SK-N-SH treated with all-trans-retinoic acid at 6 μM for 48 hours (cell line): ENCODE data around the gene PLCD3.

Experiments used
- ATAC-seq: fragments of 200-7000 bp; cut with Tn5 transposase; 3 replicates; pipeline ENCODE4 v1.9.1; 2020; ENCODE audit warnings: mild to moderate bottlenecking, moderate library complexity
- ARNTL ChIP-seq: fragments of 450-650 bp; formaldehyde crosslinking; IDR thresholded peaks from 2 replicates; pipeline ENCODE4 v1.5.0; 2020; ENCODE audit warnings: low read depth, mild to moderate bottlenecking, moderate library complexity, borderline replicate concordance
- BACH2 ChIP-seq: fragments of 250-450 bp; sonication (Bioruptor Pico); IDR thresholded peaks from 2 replicates; pipeline ENCODE4 v1.9.0; 2021; ENCODE audit warnings: mild to moderate bottlenecking, borderline replicate concordance
- CSDC2 ChIP-seq: fragments of 250-450 bp; sonication (Bioruptor Pico); IDR thresholded peaks from 2 replicates; pipeline ENCODE4 v1.5.0; 2020; ENCODE audit warnings: mild to moderate bottlenecking, moderate library complexity
- CSRNP3 ChIP-seq: fragments of 250-450 bp; sonication (Bioruptor Pico); IDR thresholded peaks from 2 replicates; pipeline ENCODE4 v1.5.1; 2021; ENCODE audit warnings: mild to moderate bottlenecking, moderate library complexity
- ESRRG ChIP-seq: fragments of 250-450 bp; sonication (Bioruptor Pico); IDR thresholded peaks from 2 replicates; pipeline ENCODE4 v1.6.1; 2021; ENCODE audit warnings: mild to moderate bottlenecking
- ISL1 ChIP-seq: fragments of 250-450 bp; sonication (Bioruptor Pico); IDR thresholded peaks from 2 replicates; pipeline ENCODE4 v2.1.2; 2022; ENCODE audit warnings: mild to moderate bottlenecking, moderate library complexity
- OSR1 ChIP-seq: fragments of 250-450 bp; sonication (Bioruptor Pico); IDR thresholded peaks from 2 replicates; pipeline ENCODE4 v1.8.0; 2022; ENCODE audit warnings: moderate library complexity, mild to moderate bottlenecking, inconsistent platforms
- PATZ1 ChIP-seq: fragments of 250-450 bp; sonication (Bioruptor Pico); IDR thresholded peaks from 2 replicates; pipeline ENCODE4 v1.8.0; 2020; ENCODE audit warnings: mild to moderate bottlenecking, moderate library complexity, borderline replicate concordance
- POU6F1 ChIP-seq: fragments of 250-450 bp; sonication (Bioruptor Pico); IDR thresholded peaks from 2 replicates; pipeline ENCODE4 v1.8.0; 2021; ENCODE audit warnings: low read depth, mild to moderate bottlenecking, moderate library complexity, borderline replicate concordance
- RARB ChIP-seq: fragments of 250-450 bp; sonication (Bioruptor Pico); IDR thresholded peaks from 2 replicates; pipeline ENCODE4 v1.8.0; 2021; ENCODE audit warnings: mild to moderate bottlenecking, moderate library complexity
- SNAI2 ChIP-seq: fragments of 250-450 bp; sonication (Bioruptor Pico); IDR thresholded peaks from 2 replicates; pipeline ENCODE4 v1.5.0; 2020; ENCODE audit warnings: mild to moderate bottlenecking, moderate library complexity
- TOX ChIP-seq: fragments of 250-450 bp; sonication (Bioruptor Pico); IDR thresholded peaks from 2 replicates; pipeline ENCODE4 v1.8.0; 2021; ENCODE audit warnings: mild to moderate bottlenecking, moderate library complexity, borderline replicate concordance
- ZC3H10 ChIP-seq: fragments of 250-450 bp; sonication (Bioruptor Pico); IDR thresholded peaks from 2 replicates; pipeline ENCODE4 v1.5.1; 2021; ENCODE audit warnings: mild to moderate bottlenecking, moderate library complexity
- ZFP30 ChIP-seq: fragments of 450-650 bp; formaldehyde crosslinking; IDR thresholded peaks from 2 replicates; pipeline ENCODE4 v1.5.0; 2022; ENCODE audit warnings: mild to moderate bottlenecking, moderate library complexity
- ZNF565 ChIP-seq: fragments of 450-650 bp; formaldehyde crosslinking; conservative IDR thresholded peaks from 2 replicates; pipeline ENCODE4 v1.5.0; 2020; ENCODE audit warnings: low read depth, mild to moderate bottlenecking, moderate library complexity
- ZNF70 ChIP-seq: fragments of 450-650 bp; formaldehyde crosslinking; IDR thresholded peaks from 2 replicates; pipeline ENCODE4 v1.5.0; 2020; ENCODE audit warnings: mild to moderate bottlenecking, moderate library complexity
- ZNF8 ChIP-seq: fragments of 450-650 bp; formaldehyde crosslinking; IDR thresholded peaks from 2 replicates; pipeline ENCODE4 v1.5.0; 2020; ENCODE audit warnings: mild to moderate bottlenecking, moderate library complexity
- TF ChIP-seq, protein P1 (sequence below): fragments of 250-450 bp; sonication (Bioruptor Pico); IDR thresholded peaks from 2 replicates; pipeline ENCODE4 v1.5.1; 2020; ENCODE audit warnings: low read depth, mild to moderate bottlenecking, moderate library complexity
- TF ChIP-seq, protein P2 (sequence below): fragments of 250-450 bp; sonication (Bioruptor Pico); IDR thresholded peaks from 2 replicates; pipeline ENCODE4 v1.5.0; 2020; ENCODE audit warnings: mild to moderate bottlenecking, moderate library complexity

PLCD3 gene

DNA sequence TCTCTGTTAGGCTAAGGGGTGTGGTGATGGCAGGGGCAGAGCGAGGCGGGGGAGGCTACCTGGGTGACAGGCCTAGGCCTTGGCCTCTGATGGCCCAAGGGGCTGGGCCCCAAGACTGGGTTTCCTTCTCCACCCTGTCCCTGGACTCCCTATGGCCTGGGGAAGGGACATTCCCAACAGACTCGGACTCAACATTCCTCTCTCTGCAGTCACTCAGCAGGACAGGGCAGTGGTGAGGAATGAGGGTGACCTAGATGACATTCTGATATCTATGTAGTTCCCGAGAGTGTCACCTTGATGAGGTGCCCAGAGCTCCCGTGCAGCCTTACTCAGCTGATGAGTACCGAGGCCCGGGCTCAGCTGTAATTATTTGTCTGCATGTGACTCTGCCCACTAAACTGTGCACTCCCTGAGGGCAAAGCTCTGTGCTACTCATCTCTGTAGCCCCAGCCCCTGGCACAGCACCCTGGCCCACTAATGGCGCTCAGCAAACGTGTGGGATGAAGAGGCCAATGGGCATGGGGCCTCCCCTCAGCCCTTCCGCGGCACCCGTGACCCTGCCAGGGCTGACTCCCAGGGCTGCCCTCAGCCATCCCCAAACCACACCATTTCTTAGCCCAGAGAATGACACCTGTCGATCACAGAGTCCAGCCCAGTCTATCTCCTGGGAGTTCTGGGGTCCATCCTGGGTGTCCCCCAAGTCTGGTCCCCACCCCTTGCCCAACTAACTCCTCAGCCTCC, 2.2 kb downstream of the PLCD3 start (continued):
- TF ChIP-seq POU6F1 = no peak
- TF ChIP-seq RARB (CRISPR knock-in tag) = no peak
- TF ChIP-seq ZC3H10 (CRISPR knock-in tag) = no peak
- TF ChIP-seq ISL1 (CRISPR knock-in tag) = no peak
- TF ChIP-seq, all 23 proteins: peak for 0

GRCh38 chr17:45129426-45129939, 2.8 kb downstream of the PLCD3 start:
- ATAC-seq = no peak
- no peak for TF ChIP-seq OSR1
- TF ChIP-seq SNAI2 (CRISPR knock-in tag) = no peak
- TF ChIP-seq TOX = no peak
- TF ChIP-seq, protein P1, sequence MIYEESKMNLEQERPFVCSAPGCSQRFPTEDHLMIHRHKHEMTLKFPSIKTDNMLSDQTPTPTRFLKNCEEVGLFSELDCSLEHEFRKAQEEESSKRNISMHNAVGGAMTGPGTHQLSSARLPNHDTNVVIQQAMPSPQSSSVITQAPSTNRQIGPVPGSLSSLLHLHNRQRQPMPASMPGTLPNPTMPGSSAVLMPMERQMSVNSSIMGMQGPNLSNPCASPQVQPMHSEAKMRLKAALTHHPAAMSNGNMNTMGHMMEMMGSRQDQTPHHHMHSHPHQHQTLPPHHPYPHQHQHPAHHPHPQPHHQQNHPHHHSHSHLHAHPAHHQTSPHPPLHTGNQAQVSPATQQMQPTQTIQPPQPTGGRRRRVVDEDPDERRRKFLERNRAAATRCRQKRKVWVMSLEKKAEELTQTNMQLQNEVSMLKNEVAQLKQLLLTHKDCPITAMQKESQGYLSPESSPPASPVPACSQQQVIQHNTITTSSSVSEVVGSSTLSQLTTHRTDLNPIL (CRISPR knock-in tag) = no peak
- no peak for TF ChIP-seq ARNTL (CRISPR knock-in tag)
- TF ChIP-seq, protein P2, sequence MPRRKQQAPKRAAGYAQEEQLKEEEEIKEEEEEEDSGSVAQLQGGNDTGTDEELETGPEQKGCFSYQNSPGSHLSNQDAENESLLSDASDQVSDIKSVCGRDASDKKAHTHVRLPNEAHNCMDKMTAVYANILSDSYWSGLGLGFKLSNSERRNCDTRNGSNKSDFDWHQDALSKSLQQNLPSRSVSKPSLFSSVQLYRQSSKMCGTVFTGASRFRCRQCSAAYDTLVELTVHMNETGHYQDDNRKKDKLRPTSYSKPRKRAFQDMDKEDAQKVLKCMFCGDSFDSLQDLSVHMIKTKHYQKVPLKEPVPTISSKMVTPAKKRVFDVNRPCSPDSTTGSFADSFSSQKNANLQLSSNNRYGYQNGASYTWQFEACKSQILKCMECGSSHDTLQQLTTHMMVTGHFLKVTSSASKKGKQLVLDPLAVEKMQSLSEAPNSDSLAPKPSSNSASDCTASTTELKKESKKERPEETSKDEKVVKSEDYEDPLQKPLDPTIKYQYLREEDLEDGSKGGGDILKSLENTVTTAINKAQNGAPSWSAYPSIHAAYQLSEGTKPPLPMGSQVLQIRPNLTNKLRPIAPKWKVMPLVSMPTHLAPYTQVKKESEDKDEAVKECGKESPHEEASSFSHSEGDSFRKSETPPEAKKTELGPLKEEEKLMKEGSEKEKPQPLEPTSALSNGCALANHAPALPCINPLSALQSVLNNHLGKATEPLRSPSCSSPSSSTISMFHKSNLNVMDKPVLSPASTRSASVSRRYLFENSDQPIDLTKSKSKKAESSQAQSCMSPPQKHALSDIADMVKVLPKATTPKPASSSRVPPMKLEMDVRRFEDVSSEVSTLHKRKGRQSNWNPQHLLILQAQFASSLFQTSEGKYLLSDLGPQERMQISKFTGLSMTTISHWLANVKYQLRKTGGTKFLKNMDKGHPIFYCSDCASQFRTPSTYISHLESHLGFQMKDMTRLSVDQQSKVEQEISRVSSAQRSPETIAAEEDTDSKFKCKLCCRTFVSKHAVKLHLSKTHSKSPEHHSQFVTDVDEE (CRISPR knock-in tag) = no peak
- no peak for TF ChIP-seq CSRNP3 (CRISPR knock-in tag)
- no peak for TF ChIP-seq CSDC2 (CRISPR knock-in tag)
- TF ChIP-seq ZC3H10 (CRISPR knock-in tag) = no peak
- no peak for TF ChIP-seq BACH2
- TF ChIP-seq ESRRG (CRISPR knock-in tag) = no peak
- no peak for TF ChIP-seq PATZ1
- no peak for TF ChIP-seq ISL1 (CRISPR knock-in tag)
- TF ChIP-seq ZNF70 (CRISPR knock-in tag) = no peak
- TF ChIP-seq ZNF565 (CRISPR knock-in tag) = no peak

DNA sequence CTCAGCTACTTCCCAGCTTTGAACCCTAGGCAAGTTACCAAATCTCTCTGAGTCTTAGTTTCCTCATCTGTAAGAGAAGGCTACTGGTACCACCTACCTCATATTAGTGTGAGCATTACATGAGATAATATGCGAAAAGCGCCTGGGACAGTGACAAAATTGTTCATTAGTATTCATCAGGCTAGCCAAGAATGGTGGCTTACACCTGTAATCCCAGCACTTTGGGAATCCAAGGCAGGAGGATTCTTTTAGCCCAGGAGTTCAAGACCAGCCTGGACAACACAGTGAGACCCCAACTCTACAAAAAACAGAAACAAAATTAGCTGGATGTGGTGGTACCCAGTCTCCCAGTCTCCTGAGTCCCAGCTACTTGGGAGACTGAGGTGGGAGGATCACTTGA, 3.3 kb downstream of the PLCD3 start:
- ATAC-seq = no peak
- TF ChIP-seq ZNF8 (no peak), POU6F1 (no peak), ZNF70 (CRISPR knock-in tag) (no peak), CSRNP3 (CRISPR knock-in tag) (no peak), ARNTL (CRISPR knock-in tag) (no peak), ZFP30 (no peak)
- TF ChIP-seq, protein P1 (CRISPR knock-in tag) = no peak
- TF ChIP-seq, protein P2 (CRISPR knock-in tag) = no peak
